ENCODE results near the gene CLK3.
A peak's percentile ranks its signal among the peaks of the same experiment; 100 is the strongest.

GRCh38 chr15:74589826-74590225, 25.8 kb upstream of the CLK3 start:
- TF ChIP-seq POLR2AphosphoS5 (IDR thresholded peaks at IDR 0.05; ENCODE audit: insufficient read depth, low read depth, low read length): peak; percentile 28
- TF ChIP-seq CTCF (IDR thresholded peaks at IDR 0.05; ENCODE audit: extremely low read depth in 1 of 2, insufficient read depth in 1 of 2, low read depth in 1 of 2, low read length in 2 of 2): no peak
- no peak for TF ChIP-seq MYC (IDR thresholded peaks at IDR 0.05; ENCODE audit: low read depth, low read length)
- no peak for TF ChIP-seq JUN (IDR thresholded peaks at IDR 0.05; ENCODE audit: borderline replicate concordance, insufficient read depth, insufficient read length, low read depth)
- TF ChIP-seq EZH2 (IDR thresholded peaks at IDR 0.05; ENCODE audit: borderline replicate concordance, low read depth, low read length, severe bottlenecking): no peak
- no peak for TF ChIP-seq POLR2A (IDR thresholded peaks at IDR 0.05; ENCODE audit: low read depth, low read length)
- no peak for TF ChIP-seq MAX (IDR thresholded peaks at IDR 0.05; ENCODE audit: insufficient read depth, insufficient read length)

Measured in endothelial cell of umbilical vein (primary cell).